ENCODE results near the gene ATP8B4. TPM values are rescaled to one million over a fixed set of nuclear protein-coding genes. Genes with fewer than 3 reads are reported as not detected.
"Not testable (repeated sequence)": the region's sequence is repeated elsewhere in the genome, so short reads cannot be mapped to it uniquely, and the experiment has no call there.

Gene ATP8B4
- total and polyA plus RNA-seq, 2 of the 8 experiments (the other 6 are each of a cell fraction or from before 2014, with no cell fraction given), result 0.17 to 0.24 TPM

GRCh38 chr15:50095938-50096821, 22.9 kb downstream of the ATP8B4 start (continued):
- TF ChIP-seq RXRA (IDR thresholded peaks at IDR 0.05; ENCODE audit: insufficient read depth, low read depth, low read length) (no peak), CEBPB (IDR thresholded peaks at IDR 0.05; ENCODE audit: low read depth, low read length) (no peak), CHD2 (IDR thresholded peaks at IDR 0.05; ENCODE audit: low read length) (no peak), TEAD4 (IDR thresholded peaks at IDR 0.05; ENCODE audit: low read depth, low read length) (no peak), BACH1 (IDR thresholded peaks at IDR 0.05; ENCODE audit: low read length) (no peak), CHD1 (IDR thresholded peaks at IDR 0.05; ENCODE audit: low read depth, low read length) (no peak), MAFK (IDR thresholded peaks at IDR 0.05; ENCODE audit: low read depth, low read length) (no peak), CTBP2 (IDR thresholded peaks at IDR 0.05; ENCODE audit: borderline replicate concordance, insufficient read depth, insufficient read length, low read length) (no peak)

DNA sequence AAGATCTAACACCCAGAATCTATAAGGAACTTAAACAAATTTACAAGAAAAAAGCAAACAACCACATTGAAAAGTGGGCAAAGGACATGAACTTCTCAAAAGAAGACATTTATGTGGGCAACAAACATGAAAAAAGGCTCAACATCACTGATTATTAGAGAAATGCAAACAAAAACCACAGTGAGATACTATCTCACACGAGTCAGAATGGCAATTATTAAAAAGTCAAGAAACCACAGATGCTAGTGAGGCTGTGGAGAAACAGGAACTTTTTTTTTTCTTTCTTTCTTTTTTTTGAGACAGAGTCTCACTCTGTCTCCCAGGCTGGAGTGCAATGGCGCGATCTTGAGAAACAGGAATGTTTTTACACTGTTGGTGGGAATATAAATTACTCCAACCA, 29.6 kb downstream of the ATP8B4 start:
- H2BK12ac ChIP-seq (ENCODE audit: low read depth, low read length); H3K27ac ChIP-seq (ENCODE audit: low read depth, low read length); H2BK5ac ChIP-seq (ENCODE audit: low read depth, low read length); H3K79me1 ChIP-seq (ENCODE audit: low read depth, low read length); H3K9ac ChIP-seq (replicated peaks in 1 of 4; ENCODE audit: extremely low read depth in 1 of 4, low read depth in 3 of 4, low read length in 3 of 4); H3K27me3 ChIP-seq (replicated peaks in 1 of 4; ENCODE audit: control insufficient read depth in 3 of 4, extremely low read depth in 1 of 4, insufficient read depth in 3 of 4, low read length in 3 of 4); H4K91ac ChIP-seq (replicated peaks; ENCODE audit: insufficient read length, low read length); H2BK20ac ChIP-seq (ENCODE audit: low read length); H2BK15ac ChIP-seq (ENCODE audit: low read length); DNase-seq (ENCODE audit: low read depth in 1 of 2, low spot score in 2 of 2); H3K4ac ChIP-seq (replicated peaks; ENCODE audit: insufficient read length, low read depth, low read length); H3K56ac ChIP-seq (replicated peaks; ENCODE audit: insufficient read length, low read depth, low read length); H3K23ac ChIP-seq (ENCODE audit: insufficient read length); H3K14ac ChIP-seq (ENCODE audit: insufficient read length); H3K23me2 ChIP-seq (ENCODE audit: low read depth, low read length); H2AK5ac ChIP-seq (ENCODE audit: low read depth, low read length); H4K20me1 ChIP-seq (replicated peaks in 1 of 2; ENCODE audit: control insufficient read depth in 1 of 2, insufficient read depth in 2 of 2, low read length in 2 of 2); H3K18ac ChIP-seq (ENCODE audit: extremely low read depth, low read length); CTCF ChIA-PET (ENCODE audit: partially characterized antibody); H3K4me1 ChIP-seq (replicated peaks in 1 of 4; ENCODE audit: control insufficient read depth in 3 of 4, insufficient read depth in 4 of 4, low read length in 3 of 4); FAIRE-seq; H3K4me3 ChIP-seq (ENCODE audit: extremely low read depth in 1 of 4, insufficient read depth in 2 of 4, low read depth in 3 of 4, low read length in 4 of 4); H4K8ac ChIP-seq (ENCODE audit: extremely low read depth, insufficient read depth, low read length); H3K9me3 ChIP-seq (ENCODE audit: insufficient read depth in 2 of 2, low read depth in 1 of 2, low read length in 1 of 2); H3K79me2 ChIP-seq (ENCODE audit: control insufficient read depth in 1 of 2, insufficient read depth in 2 of 2, low read length in 2 of 2); H2BK120ac ChIP-seq (replicated peaks; ENCODE audit: low read depth, low read length); H3K4me2 ChIP-seq (ENCODE audit: insufficient read depth in 1 of 2, low read depth in 2 of 2, low read length in 2 of 2); H3K36me3 ChIP-seq (ENCODE audit: control insufficient read depth in 2 of 4, insufficient read depth in 4 of 4, low read length in 3 of 4); POLR2A ChIA-PET (ENCODE audit: partially characterized antibody); H2AFZ ChIP-seq (ENCODE audit: low read length); H4K5ac ChIP-seq (ENCODE audit: insufficient read length, low read depth, low read length): not testable (repeated sequence)
- 89% methylated on average over 3 of the region's 3 CpGs; no CpG with 5 or more reads in 1 of the 2 experiments for WGBS, 2 experiments (ENCODE audit: extremely low coverage in 1 of 2, insufficient coverage in 1 of 2, insufficient read length in 1 of 2, insufficient replicate concordance in 2 of 2, low coverage in 1 of 2, low lambda C conversion rate in 2 of 2, missing lambda C conversion rate in 1 of 2)
